Neural crest cell (in vitro differentiated cells): Measurements from ENCODE around the gene CAMK1G. TPM values are rescaled to one million over a fixed set of nuclear protein-coding genes. Genes with fewer than 3 reads are reported as not detected.

Experiments
- DNase-seq: peaks from one replicate; pipeline ENCODE4 v3.0.0; 2021; ENCODE audit warnings: low read depth, mixed read lengths, low spot score
- H3K27ac Mint-ChIP-seq: one replicate; pipeline ENCODE4 v1.8.0; 2021; ENCODE audit warnings: mild to moderate bottlenecking, mixed read lengths; ENCODE audit not compliant: unreplicated experiment
- H3K27me3 Mint-ChIP-seq: 2 replicates; pipeline ENCODE4 v1.8.0; 2021; ENCODE audit warnings: low read depth, mild to moderate bottlenecking, mixed read lengths
- H3K36me3 Mint-ChIP-seq: 2 replicates; pipeline ENCODE4 v1.8.0; 2021; ENCODE audit warnings: low read depth, mild to moderate bottlenecking, mixed read lengths
- H3K4me1 Mint-ChIP-seq: 2 replicates; pipeline ENCODE4 v1.8.0; 2021; ENCODE audit warnings: mixed read lengths
- H3K4me3 Mint-ChIP-seq: one replicate; pipeline ENCODE4 v1.8.0; 2021; ENCODE audit warnings: mild to moderate bottlenecking, mixed read lengths
- H3K9me3 Mint-ChIP-seq: 2 replicates; pipeline ENCODE4 v1.8.0; 2021; ENCODE audit warnings: mixed read lengths
- CTCF ChIP-seq: fragments of 200-600 bp; sonication (generic); conservative IDR thresholded peaks from 2 replicates; pipeline ENCODE4 v1.5.0; 2021; ENCODE audit warnings: antibody characterized with exemption, mild to moderate bottlenecking
- microRNA-seq: library from miRNA; unstranded; fragments of <30 nt; microRNA quantifications from one replicate; pipeline ENCODE4, GENCODE V29; 2020
- total RNA-seq: library from RNA; stranded (reverse); gene quantifications from 2 replicates; pipeline ENCODE4 v1.2.1, GENCODE V29; 2021

CAMK1G gene
- total RNA-seq, 1 donor from 2014 or later = 1.8 TPM

GRCh38 chr1:209657140-209657879 is 73.8 kb downstream of the CAMK1G start:
- Mint-ChIP-seq H3K4me1 (peaks cover 16% of the 10 kb centered on the region), H3K9me3 (no peaks in the 10 kb centered on the region), H3K4me3 (no peak overlapping the region), H3K27me3 (no peaks in the 10 kb centered on the region), H3K27ac (no peak overlapping the region), H3K36me3 (no peaks in the 10 kb centered on the region)
- DNase-seq = no peak
- TF ChIP-seq CTCF = no peak

GRCh38 chr1:209657918-209658317 is 74.4 kb downstream of the CAMK1G start:
- DNase-seq = no peak
- Mint-ChIP-seq H3K36me3 (no peaks in the 10 kb centered on the region), H3K9me3 (no peaks in the 10 kb centered on the region)

GRCh38 chr1:209659909-209660308 is 76.4 kb downstream of the CAMK1G start:
- H3K4me3 Mint-ChIP-seq = no peak overlapping the region
- no peak for TF ChIP-seq CTCF
- H3K9me3 Mint-ChIP-seq = peaks cover 3% of the 10 kb centered on the region
- H3K4me1 Mint-ChIP-seq = peaks cover 16% of the 10 kb centered on the region
- H3K36me3 Mint-ChIP-seq = no peaks in the 10 kb centered on the region
- no peak for DNase-seq
- no peak overlapping the region for H3K27ac Mint-ChIP-seq
- peaks cover 3% of the 10 kb centered on the region for H3K27me3 Mint-ChIP-seq

More at GRCh38 chr1:209657918-209658317, 74.4 kb downstream of the CAMK1G start:
- no peaks in the 10 kb centered on the region for H3K27me3 Mint-ChIP-seq
- no peak overlapping the region for H3K4me3 Mint-ChIP-seq
- peaks cover 16% of the 10 kb centered on the region for H3K4me1 Mint-ChIP-seq
- H3K27ac Mint-ChIP-seq = no peak overlapping the region
- TF ChIP-seq CTCF = no peak

- Mint-ChIP-seq H3K9me3 (peaks cover 3% of the 10 kb centered on the region), H3K27ac (no peak overlapping the region), H3K36me3 (no peaks in the 10 kb centered on the region), H3K27me3 (peaks cover 3% of the 10 kb centered on the region), H3K4me3 (no peak overlapping the region), H3K4me1 (peaks cover 16% of the 10 kb centered on the region)
- no peak for TF ChIP-seq CTCF
- no peak for DNase-seq
Measured at GRCh38 chr1:209661071-209661470, 77.6 kb downstream of the CAMK1G start.

GRCh38 chr1:209662879-209663327 is 79.4 kb downstream of the CAMK1G start:
- no peak for TF ChIP-seq CTCF
- Mint-ChIP-seq H3K9me3 (peaks cover 3% of the 10 kb centered on the region), H3K4me1 (peaks cover 12% of the 10 kb centered on the region), H3K27ac (no peak overlapping the region), H3K27me3 (peaks cover 3% of the 10 kb centered on the region), H3K36me3 (no peaks in the 10 kb centered on the region), H3K4me3 (no peak overlapping the region)
- DNase-seq = no peak

Small RNA genes within 50 kb of the gene (microRNA-seq; reads per million reads assigned to microRNA genes)
- gene MIR4260 = not detected

Other genes starting within 250 kb of the CAMK1G start
- gene LAMB3, start 68.7 kb downstream of the CAMK1G start, total RNA-seq = not detected in 2 replicates
- 0.37 and 0.48 TPM in 2 replicates for gene G0S2, start 91.7 kb downstream of the CAMK1G start, total RNA-seq
- not detected in 2 replicates for gene HSD11B1, start 121.1 kb downstream of the CAMK1G start, total RNA-seq
- not detected in 2 replicates for gene TRAF3IP3, start 172.3 kb downstream of the CAMK1G start, total RNA-seq
- 2.7 and 3.2 TPM in 2 replicates for gene C1orf74, start 200.8 kb downstream of the CAMK1G start, total RNA-seq
- 0.05 TPM in 1 of 2 replicates, not detected in the other for gene IRF6, start 222.4 kb downstream of the CAMK1G start, total RNA-seq
- 6.8 and 7.2 TPM in 2 replicates for gene UTP25, start 244.3 kb downstream of the CAMK1G start, total RNA-seq